ENCODE data around the gene SOX6. TPM values are rescaled to one million over a fixed set of nuclear protein-coding genes. Genes with fewer than 3 reads are reported as not detected.

Gene SOX6
- total RNA-seq, 1 donor from 2014 or later: 1.6 TPM

DNA sequence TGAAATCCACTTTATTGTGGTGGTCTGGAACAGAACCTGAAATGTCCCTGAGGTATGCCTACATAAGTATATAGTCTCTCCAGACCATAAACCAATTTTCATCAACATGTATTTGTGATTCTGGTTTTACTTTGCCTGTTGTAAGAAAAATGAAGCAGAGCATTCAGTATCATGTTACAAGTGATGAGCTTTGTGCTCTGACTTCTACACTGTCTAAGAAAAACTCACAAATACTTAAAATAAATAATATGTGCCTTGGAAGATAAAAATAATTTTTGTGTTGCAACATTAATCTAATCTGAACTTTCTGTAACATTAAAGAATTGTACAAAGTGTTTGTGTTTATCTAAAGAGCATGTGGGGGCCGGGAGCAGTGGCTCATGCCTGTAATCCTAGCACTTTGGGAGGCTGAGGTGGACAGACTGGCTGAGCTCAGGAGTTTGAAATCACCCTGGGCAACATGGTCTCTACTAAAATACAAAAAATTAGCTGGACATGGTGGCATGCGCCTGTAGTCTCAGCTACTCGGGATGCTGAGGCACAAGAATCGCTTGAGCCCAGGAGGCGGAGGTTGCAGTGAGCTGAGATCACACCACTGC is 219.5 kb downstream of the SOX6 start:
- intact Hi-C loops (cut with DNase I): no loop called here
- no peak for DNase-seq (ENCODE audit: low spot score in 2 of 2)

DNA sequence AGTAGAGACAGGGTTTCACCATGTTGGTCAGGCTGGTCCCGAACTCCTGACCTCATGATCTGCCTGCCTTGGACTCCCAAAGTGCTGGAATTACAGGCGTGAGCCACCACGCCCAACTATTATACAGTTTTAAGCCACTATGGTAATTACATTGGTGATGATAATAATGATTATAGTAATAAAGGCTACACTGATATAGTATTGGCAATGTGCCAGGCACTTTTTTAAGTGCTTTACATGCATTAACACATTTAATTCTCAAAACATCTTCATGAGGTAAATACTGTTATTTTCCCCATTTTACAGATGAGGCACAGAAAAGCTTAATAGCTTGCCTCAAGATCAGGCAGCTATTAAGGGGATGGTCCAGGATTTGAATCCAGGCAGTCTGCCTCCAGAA is 222.5 kb downstream of the SOX6 start:
- Histone ChIP-seq H3K4me3 (no peak overlapping the region), H3K9me3 (no peaks in the 10 kb centered on the region), H3K27ac (no peak overlapping the region), H3K36me3 (no peaks in the 10 kb centered on the region), H3K27me3 (no peaks in the 10 kb centered on the region), H3K4me1 (no peaks in the 10 kb centered on the region)
- intact Hi-C loops (cut with DNase I): no loop called here
- DNase-seq (ENCODE audit: low spot score in 2 of 2): no peak
- TF ChIP-seq, protein P1, sequence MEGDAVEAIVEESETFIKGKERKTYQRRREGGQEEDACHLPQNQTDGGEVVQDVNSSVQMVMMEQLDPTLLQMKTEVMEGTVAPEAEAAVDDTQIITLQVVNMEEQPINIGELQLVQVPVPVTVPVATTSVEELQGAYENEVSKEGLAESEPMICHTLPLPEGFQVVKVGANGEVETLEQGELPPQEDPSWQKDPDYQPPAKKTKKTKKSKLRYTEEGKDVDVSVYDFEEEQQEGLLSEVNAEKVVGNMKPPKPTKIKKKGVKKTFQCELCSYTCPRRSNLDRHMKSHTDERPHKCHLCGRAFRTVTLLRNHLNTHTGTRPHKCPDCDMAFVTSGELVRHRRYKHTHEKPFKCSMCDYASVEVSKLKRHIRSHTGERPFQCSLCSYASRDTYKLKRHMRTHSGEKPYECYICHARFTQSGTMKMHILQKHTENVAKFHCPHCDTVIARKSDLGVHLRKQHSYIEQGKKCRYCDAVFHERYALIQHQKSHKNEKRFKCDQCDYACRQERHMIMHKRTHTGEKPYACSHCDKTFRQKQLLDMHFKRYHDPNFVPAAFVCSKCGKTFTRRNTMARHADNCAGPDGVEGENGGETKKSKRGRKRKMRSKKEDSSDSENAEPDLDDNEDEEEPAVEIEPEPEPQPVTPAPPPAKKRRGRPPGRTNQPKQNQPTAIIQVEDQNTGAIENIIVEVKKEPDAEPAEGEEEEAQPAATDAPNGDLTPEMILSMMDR (IDR thresholded peaks at IDR 0.05): no peak

More for the DNA sequence above, 219.5 kb downstream of the SOX6 start:
- Histone ChIP-seq H3K27me3 (no peaks in the 10 kb centered on the region), H3K9me3 (no peaks in the 10 kb centered on the region), H3K4me1 (no peaks in the 10 kb centered on the region), H3K36me3 (no peaks in the 10 kb centered on the region), H3K4me3 (no peak overlapping the region), H3K27ac (no peak overlapping the region)
- TF ChIP-seq, protein P1 (IDR thresholded peaks at IDR 0.05): no peak

DNA sequence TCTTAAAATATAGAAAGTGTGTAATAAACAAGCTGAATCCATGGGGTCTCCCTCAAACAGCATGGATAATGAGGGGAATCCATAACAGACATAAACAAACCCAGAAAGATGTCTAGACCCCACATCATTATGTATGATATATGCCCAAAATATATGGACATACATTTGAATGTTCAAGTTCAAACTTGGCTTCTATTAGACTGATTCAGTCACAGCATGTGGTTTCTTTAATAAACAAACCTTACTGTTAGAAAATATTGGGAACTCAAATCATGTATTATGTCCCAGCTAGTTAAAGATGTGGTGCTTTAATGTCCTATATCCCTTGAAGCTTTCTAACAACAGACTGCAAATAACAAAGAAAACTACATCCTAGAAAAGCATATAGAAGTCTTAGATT is 228.6 kb downstream of the SOX6 start:
- no peak for DNase-seq (ENCODE audit: low spot score in 2 of 2)
- intact Hi-C loops (cut with DNase I): no loop called here
- no peak overlapping the region for H3K27ac ChIP-seq
- no peaks in the 10 kb centered on the region for H3K4me1 ChIP-seq
- TF ChIP-seq, protein P1 (IDR thresholded peaks at IDR 0.05): no peak
- H3K36me3 ChIP-seq: no peaks in the 10 kb centered on the region
- H3K27me3 ChIP-seq: no peaks in the 10 kb centered on the region
- H3K9me3 ChIP-seq: no peaks in the 10 kb centered on the region
- no peak overlapping the region for H3K4me3 ChIP-seq

DNA sequence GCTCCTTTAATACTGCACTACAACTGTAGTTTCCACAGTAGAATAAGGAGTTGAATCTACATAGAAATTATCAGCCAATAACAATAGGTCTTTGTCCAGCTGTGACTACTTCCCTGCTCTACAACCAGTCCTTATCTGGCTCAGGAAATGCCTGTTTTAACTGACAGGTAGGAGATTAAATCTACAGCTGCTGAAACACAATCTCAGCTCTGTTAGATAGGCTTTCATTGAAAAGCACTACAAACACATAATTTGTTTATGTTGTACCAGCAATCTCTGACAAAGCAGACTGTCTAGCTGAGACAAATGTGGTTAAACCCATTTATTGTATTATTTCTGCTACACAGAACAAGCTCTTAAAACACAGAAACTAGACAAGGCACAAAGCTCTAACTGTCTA is 230.0 kb downstream of the SOX6 start:
- no peak overlapping the region for H3K27ac ChIP-seq
- TF ChIP-seq, protein P1 (IDR thresholded peaks at IDR 0.05): no peak
- intact Hi-C loops (cut with DNase I): no loop called here
- H3K4me3 ChIP-seq: no peak overlapping the region
- no peaks in the 10 kb centered on the region for H3K36me3 ChIP-seq
- DNase-seq (ENCODE audit: low spot score in 2 of 2): no peak
- H3K27me3 ChIP-seq: no peaks in the 10 kb centered on the region
- no peaks in the 10 kb centered on the region for H3K9me3 ChIP-seq
- H3K4me1 ChIP-seq: no peaks in the 10 kb centered on the region

DNA sequence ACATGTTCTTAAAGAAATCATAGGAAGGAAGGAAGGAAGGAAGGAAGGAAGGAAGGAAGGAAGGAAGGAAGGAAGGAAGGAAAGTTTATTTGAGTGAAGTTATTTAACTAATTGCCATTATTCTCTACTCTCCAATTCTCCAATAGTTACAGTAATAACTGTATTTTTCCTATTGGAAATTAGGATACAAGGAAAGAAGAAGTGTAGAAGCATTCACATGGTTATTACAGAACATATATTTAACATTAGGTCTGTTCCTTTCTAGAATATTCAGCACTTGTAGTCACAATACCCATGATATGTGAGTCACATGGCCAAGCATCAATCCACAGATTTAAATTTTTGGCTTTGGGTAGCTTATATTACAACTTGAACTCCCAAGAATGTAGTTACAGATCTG is 230.6 kb downstream of the SOX6 start:
- intact Hi-C loops (cut with DNase I): no loop called here

More for the DNA sequence above, 230.6 kb downstream of the SOX6 start:
- Histone ChIP-seq H3K36me3 (no peaks in the 10 kb centered on the region), H3K4me3 (no peak overlapping the region), H3K27me3 (no peaks in the 10 kb centered on the region), H3K4me1 (no peaks in the 10 kb centered on the region), H3K27ac (no peak overlapping the region), H3K9me3 (no peaks in the 10 kb centered on the region)
- DNase-seq (ENCODE audit: low spot score in 2 of 2): no peak
- TF ChIP-seq, protein P1 (IDR thresholded peaks at IDR 0.05): no peak

Measured in ascending aorta (tissue), 2 donors.